GM12892 (cell line): ENCODE measurements around the gene FAM222A.

Experiments used
- POLR2A ChIP-seq: IDR thresholded peaks from 2 replicates; pipeline ENCODE4 v1.6.1; 2011; ENCODE audit warnings: low read depth, low read length, control low read depth
- POLR2AphosphoS5 ChIP-seq: IDR thresholded peaks from 2 replicates; pipeline ENCODE4 v1.6.1; 2011; ENCODE audit warnings: low read depth, low read length, control low read depth
- TAF1 ChIP-seq: IDR thresholded peaks from 2 replicates; pipeline ENCODE4 v1.6.1; 2011; ENCODE audit warnings: low read depth, mild to moderate bottlenecking, control low read depth, low read length, borderline replicate concordance

DNA sequence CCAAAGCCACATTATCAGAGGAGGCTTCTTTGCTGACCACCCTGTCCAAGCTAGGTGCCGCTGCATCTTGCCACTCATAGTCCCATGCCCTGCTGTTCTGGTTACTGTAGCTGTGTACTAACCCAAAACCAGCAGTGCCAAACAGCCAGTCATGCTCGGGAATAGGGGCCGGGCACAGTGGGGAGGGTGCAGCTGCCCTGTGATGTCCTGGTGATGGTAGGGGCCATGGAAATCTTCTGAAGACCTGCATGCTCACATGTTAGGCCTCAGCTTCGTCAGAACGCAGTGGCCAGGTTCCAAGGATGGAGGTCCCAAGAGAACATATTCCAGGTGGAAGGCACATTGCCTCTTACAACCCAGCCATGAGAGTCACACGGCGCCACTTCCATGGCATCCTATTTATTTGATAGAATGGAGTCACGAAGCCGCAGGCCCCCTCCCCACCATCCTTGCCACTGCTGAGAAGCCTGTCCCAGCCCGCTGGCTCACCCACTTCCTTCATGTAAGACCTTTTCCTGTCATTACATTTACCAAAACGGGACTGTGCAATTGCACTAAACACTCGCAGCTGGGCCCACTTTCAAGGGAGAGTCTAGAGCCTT is 48.5 kb downstream of the FAM222A start:
- TF ChIP-seq POLR2A (no peak), POLR2AphosphoS5 (no peak), TAF1 (no peak)
